Uterus (tissue), 2 donors: ENCODE data around the gene MRPL43.

Experiments
- CTCF ChIP-seq, 4 experiments: fragments of 200-600 bp in 2 of 4; fragments of 450-650 bp in 2 of 4; sonication (generic) in 2 of 4; IDR thresholded peaks; one replicate each; pipeline ENCODE4 v1.5.1; 2016 to 2019; ENCODE audit warnings: antibody characterized with exemption in 4 of 4, mild to moderate bottlenecking in 2 of 4, moderate library complexity in 1 of 4
- POLR2A ChIP-seq, 2 donors: fragments of 450-650 bp; IDR thresholded peaks; one replicate each; pipeline ENCODE4 v1.6.1; 2016; ENCODE audit warnings: antibody characterized with exemption in 2 of 2, mild to moderate bottlenecking in 1 of 2, moderate library complexity in 1 of 2

- TF ChIP-seq CTCF (IDR thresholded peaks at IDR 0.05) = no peak
- TF ChIP-seq POLR2A (IDR thresholded peaks at IDR 0.05) = no peak
Measured at GRCh38 chr10:100977436-100977835, 9.9 kb downstream of the MRPL43 start.
